Activated naive CD4-positive, alpha-beta T cell treated with anti-CD3 and anti-CD28 coated beads, Interleukin-2, amount 10 ng/mL, durations not matched to agents 7 days and 5 days (primary cell): ENCODE results near the gene LRTM2.

ENCODE experiments used
- CTCF ChIA-PET: fragments of 350-600 bp; sonication (Branson Sonifier 250); formaldehyde crosslinking; loops from one replicate; lab custom pipeline; 2021; ENCODE audit warnings: antibody characterized with exemption; lab: Charles Lee
- DNase-seq: peaks from one replicate; pipeline ENCODE4 v3.0.0-alpha.2; 2020
- H3K27ac Mint-ChIP-seq: one replicate; pipeline ENCODE4 v1.8.0; 2021; ENCODE audit warnings: mild to moderate bottlenecking, moderate library complexity, mixed read lengths
- H3K27me3 Mint-ChIP-seq: one replicate; pipeline ENCODE4 v1.8.0; 2021; ENCODE audit warnings: mild to moderate bottlenecking, mixed read lengths
- H3K36me3 Mint-ChIP-seq: one replicate; pipeline ENCODE4 v1.8.0; 2021; ENCODE audit warnings: mixed read lengths
- H3K4me1 Mint-ChIP-seq: one replicate; pipeline ENCODE4 v1.8.0; 2021; ENCODE audit warnings: mixed read lengths
- H3K4me3 Mint-ChIP-seq: one replicate; pipeline ENCODE4 v1.8.0; 2021; ENCODE audit warnings: mild to moderate bottlenecking, moderate library complexity, mixed read lengths
- H3K9me3 Mint-ChIP-seq: one replicate; pipeline ENCODE4 v1.8.0; 2021; ENCODE audit warnings: mixed read lengths

The LRTM2 gene

GRCh38 chr12:1853716-1854115 is 33.4 kb downstream of the LRTM2 start:
- no peak overlapping the region for H3K4me3 Mint-ChIP-seq
- no peak overlapping the region for H3K27ac Mint-ChIP-seq
- H3K27me3 Mint-ChIP-seq, result peaks cover 9% of the 10 kb centered on the region
- no peak for DNase-seq
- CTCF ChIA-PET, result interaction anchor here (1.2 to 1.3 kb wide), 2 partner anchors 9 to 86 kb away, joined by 3 to 4 read pairs; no protein-coding TSS in a partner anchor
- H3K4me1 Mint-ChIP-seq, result peaks cover 5% of the 10 kb centered on the region
- H3K9me3 Mint-ChIP-seq, result no peaks in the 10 kb centered on the region
- no peaks in the 10 kb centered on the region for H3K36me3 Mint-ChIP-seq

GRCh38 chr12:1855241-1855640 is 34.9 kb downstream of the LRTM2 start:
- CTCF ChIA-PET, result interaction anchor here (1.3 kb wide), 1 partner anchor 8 kb away, joined by 3 read pairs; no protein-coding TSS in a partner anchor
- Mint-ChIP-seq H3K36me3 (no peaks in the 10 kb centered on the region), H3K4me1 (peaks cover 5% of the 10 kb centered on the region), H3K27ac (no peak overlapping the region), H3K9me3 (no peaks in the 10 kb centered on the region), H3K4me3 (no peak overlapping the region), H3K27me3 (peaks cover 14% of the 10 kb centered on the region)
- DNase-seq, result no peak

- H3K4me3 Mint-ChIP-seq, result no peak overlapping the region
- no peak overlapping the region for H3K27ac Mint-ChIP-seq
Measured at GRCh38 chr12:1857086-1857485, 36.7 kb downstream of the LRTM2 start.

GRCh38 chr12:1857821-1858220 is 37.5 kb downstream of the LRTM2 start:
- Mint-ChIP-seq H3K36me3 (no peaks in the 10 kb centered on the region), H3K27me3 (peaks cover 20% of the 10 kb centered on the region), H3K9me3 (no peaks in the 10 kb centered on the region), H3K27ac (no peak overlapping the region), H3K4me3 (no peak overlapping the region), H3K4me1 (peaks cover 5% of the 10 kb centered on the region)
- DNase-seq, result no peak
- CTCF ChIA-PET, result no interaction called here

More at GRCh38 chr12:1857086-1857485, 36.7 kb downstream of the LRTM2 start:
- Mint-ChIP-seq H3K36me3 (no peaks in the 10 kb centered on the region), H3K27me3 (peaks cover 20% of the 10 kb centered on the region), H3K9me3 (no peaks in the 10 kb centered on the region), H3K4me1 (peaks cover 5% of the 10 kb centered on the region)
- no peak for DNase-seq
- CTCF ChIA-PET, result interaction anchor here (0.9 kb wide), 1 partner anchor 83 kb away, joined by 4 read pairs; no protein-coding TSS in a partner anchor

GRCh38 chr12:1858456-1858855 is 38.1 kb downstream of the LRTM2 start:
- peaks cover 5% of the 10 kb centered on the region for H3K4me1 Mint-ChIP-seq
- H3K27ac Mint-ChIP-seq, result no peak overlapping the region
- H3K27me3 Mint-ChIP-seq, result peaks cover 20% of the 10 kb centered on the region
- no peak for DNase-seq
- H3K4me3 Mint-ChIP-seq, result no peak overlapping the region
- no peaks in the 10 kb centered on the region for H3K9me3 Mint-ChIP-seq
- CTCF ChIA-PET, result no interaction called here
- H3K36me3 Mint-ChIP-seq, result no peaks in the 10 kb centered on the region

- Mint-ChIP-seq H3K27ac (no peak overlapping the region), H3K27me3 (peaks cover 23% of the 10 kb centered on the region), H3K4me3 (no peak overlapping the region), H3K9me3 (no peaks in the 10 kb centered on the region), H3K4me1 (peaks cover 5% of the 10 kb centered on the region), H3K36me3 (no peaks in the 10 kb centered on the region)
- no peak for DNase-seq
- CTCF ChIA-PET, result no interaction called here
Measured at GRCh38 chr12:1859643-1860042, 39.3 kb downstream of the LRTM2 start.

- no peaks in the 10 kb centered on the region for H3K4me1 Mint-ChIP-seq
- no peaks in the 10 kb centered on the region for H3K36me3 Mint-ChIP-seq
- H3K27ac Mint-ChIP-seq, result no peak overlapping the region
- H3K27me3 Mint-ChIP-seq, result peaks cover 28% of the 10 kb centered on the region
- H3K4me3 Mint-ChIP-seq, result no peak overlapping the region
- CTCF ChIA-PET, result interaction anchor here (0.9 to 1.5 kb wide), 3 partner anchors 8 to 233 kb away, joined by 3 read pairs; partner anchors contain the start of gene WNT5B
- H3K9me3 Mint-ChIP-seq, result no peaks in the 10 kb centered on the region
- no peak for DNase-seq
Measured at GRCh38 chr12:1862973-1863372, 42.6 kb downstream of the LRTM2 start.

GRCh38 chr12:1863823-1864222 is 43.5 kb downstream of the LRTM2 start:
- Mint-ChIP-seq H3K4me3 (no peak overlapping the region), H3K4me1 (no peaks in the 10 kb centered on the region), H3K36me3 (no peaks in the 10 kb centered on the region), H3K27me3 (peaks cover 28% of the 10 kb centered on the region), H3K9me3 (no peaks in the 10 kb centered on the region), H3K27ac (no peak overlapping the region)
- no peak for DNase-seq
- CTCF ChIA-PET, result interaction anchor here (1.0 kb wide), 1 partner anchor 76 kb away, joined by 3 read pairs; no protein-coding TSS in a partner anchor

- no peak overlapping the region for H3K4me3 Mint-ChIP-seq
- H3K4me1 Mint-ChIP-seq, result no peaks in the 10 kb centered on the region
- CTCF ChIA-PET, result no interaction called here
- H3K9me3 Mint-ChIP-seq, result no peaks in the 10 kb centered on the region
- H3K27ac Mint-ChIP-seq, result no peak overlapping the region
- DNase-seq, result no peak
- peaks cover 28% of the 10 kb centered on the region for H3K27me3 Mint-ChIP-seq
- H3K36me3 Mint-ChIP-seq, result no peaks in the 10 kb centered on the region
Measured at GRCh38 chr12:1864456-1864855, 44.1 kb downstream of the LRTM2 start.

- Mint-ChIP-seq H3K4me3 (no peak overlapping the region), H3K4me1 (no peaks in the 10 kb centered on the region), H3K9me3 (no peaks in the 10 kb centered on the region), H3K27ac (no peak overlapping the region), H3K36me3 (no peaks in the 10 kb centered on the region), H3K27me3 (peaks cover 27% of the 10 kb centered on the region)
- CTCF ChIA-PET, result no interaction called here
- no peak for DNase-seq
Measured at GRCh38 chr12:1864867-1865266, 44.5 kb downstream of the LRTM2 start.

- DNase-seq, result no peak
- Mint-ChIP-seq H3K9me3 (peaks cover under 1% of the 10 kb centered on the region), H3K36me3 (no peaks in the 10 kb centered on the region), H3K4me3 (no peak overlapping the region), H3K27ac (no peak overlapping the region), H3K4me1 (no peaks in the 10 kb centered on the region), H3K27me3 (peaks cover 25% of the 10 kb centered on the region)
- CTCF ChIA-PET, result no interaction called here
Measured at GRCh38 chr12:1865284-1865866, 45.0 kb downstream of the LRTM2 start.

- Mint-ChIP-seq H3K36me3 (no peaks in the 10 kb centered on the region), H3K27me3 (peaks cover 29% of the 10 kb centered on the region), H3K4me1 (no peaks in the 10 kb centered on the region), H3K4me3 (no peak overlapping the region), H3K9me3 (peaks cover 10% of the 10 kb centered on the region), H3K27ac (no peak overlapping the region)
- no peak for DNase-seq
- CTCF ChIA-PET, result no interaction called here
Measured at GRCh38 chr12:1869145-1869544, 48.8 kb downstream of the LRTM2 start.

- Mint-ChIP-seq H3K27ac (no peak overlapping the region), H3K36me3 (no peaks in the 10 kb centered on the region)
- CTCF ChIA-PET, result no interaction called here
Measured at GRCh38 chr12:1870086-1870485, 49.7 kb downstream of the LRTM2 start.

GRCh38 chr12:1870998-1871917 is 50.9 kb downstream of the LRTM2 start:
- DNase-seq, result no peak
- H3K27me3 Mint-ChIP-seq, result peaks cover 26% of the 10 kb centered on the region
- no peak overlapping the region for H3K4me3 Mint-ChIP-seq
- no peaks in the 10 kb centered on the region for H3K36me3 Mint-ChIP-seq
- H3K27ac Mint-ChIP-seq, result no peak overlapping the region
- peaks cover 10% of the 10 kb centered on the region for H3K9me3 Mint-ChIP-seq
- no peaks in the 10 kb centered on the region for H3K4me1 Mint-ChIP-seq
- CTCF ChIA-PET, result no interaction called here

More at GRCh38 chr12:1870086-1870485, 49.7 kb downstream of the LRTM2 start:
- Mint-ChIP-seq H3K4me1 (no peaks in the 10 kb centered on the region), H3K4me3 (no peak overlapping the region), H3K9me3 (peaks cover 10% of the 10 kb centered on the region), H3K27me3 (peaks cover 25% of the 10 kb centered on the region)
- DNase-seq, result no peak
